MCF 10A (cell line): Measurements from ENCODE around the gene ARL13A. TPM values are rescaled to one million over a fixed set of nuclear protein-coding genes. Genes with fewer than 3 reads are reported as not detected.
"Not testable (repeated sequence)": the region's sequence is repeated elsewhere in the genome, so short reads cannot be mapped to it uniquely, and the experiment has no call there.

Source experiments
- BruUV-seq: library from RNA; stranded (reverse); fragments of 400-500 nt; replicated peaks from 2 replicates; lab custom pipeline; 2021; lab: Mats Ljungman, UMichigan
- CTCF ChIA-PET: fragments of 300-600 bp; sonication (Branson Sonifier 250); formaldehyde crosslinking; extraction: SDS; loops from one replicate; lab custom pipeline; 2021; ENCODE audit warnings: antibody characterized with exemption, inconsistent platforms; lab: Yijun Ruan, JAX
- POLR2A ChIA-PET: fragments of 300-600, 350-650 bp; sonication (Branson Sonifier 250); formaldehyde crosslinking; extraction: SDS; loops from one replicate; lab custom pipeline; 2020; ENCODE audit warnings: antibody characterized with exemption, inconsistent platforms; lab: Yijun Ruan, JAX
- DNase-seq: peaks from one replicate; pipeline ENCODE4 v3.0.0-alpha.2; 2018; ENCODE audit not compliant: unreplicated experiment
- H3K27ac Mint-ChIP-seq: one replicate; pipeline ENCODE4 v1.8.0; 2022; ENCODE audit warnings: mild to moderate bottlenecking, low read depth, mixed read lengths; ENCODE audit not compliant: unreplicated experiment
- H3K27me3 Mint-ChIP-seq: one replicate; pipeline ENCODE4 v1.8.0; 2022; ENCODE audit warnings: mixed read lengths; ENCODE audit not compliant: insufficient read depth, unreplicated experiment
- H3K36me3 Mint-ChIP-seq: one replicate; pipeline ENCODE4 v1.8.0; 2022; ENCODE audit warnings: mild to moderate bottlenecking, moderate library complexity, mixed read lengths; ENCODE audit not compliant: insufficient read depth, unreplicated experiment
- H3K4me1 Mint-ChIP-seq: one replicate; pipeline ENCODE4 v1.8.0; 2022; ENCODE audit warnings: mixed read lengths; ENCODE audit not compliant: insufficient read depth, unreplicated experiment
- H3K4me3 Mint-ChIP-seq: one replicate; pipeline ENCODE4 v1.8.0; 2022; ENCODE audit warnings: mild to moderate bottlenecking, moderate library complexity, mixed read lengths; ENCODE audit not compliant: unreplicated experiment
- H3K9me3 Mint-ChIP-seq: one replicate; pipeline ENCODE4 v1.8.0; 2022; ENCODE audit warnings: mixed read lengths; ENCODE audit not compliant: unreplicated experiment
- intact Hi-C: fragments of 100-400 bp; cut with micrococcal nuclease; formaldehyde crosslinking; loops from 2 replicates; pipeline ENCODE4 v1.14.1; 2022
- total RNA-seq: library from RNA; stranded (reverse); gene quantifications from 2 replicates; pipeline ENCODE4 v1.2.3, GENCODE V29; 2022
- TF ChIP-seq, protein P1 (sequence below): fragments of 200-600 bp; IDR thresholded peaks from one replicate; pipeline ENCODE4 v1.8.0; 2022; ENCODE audit warnings: antibody characterized with exemption, mild to moderate bottlenecking; ENCODE audit not compliant: unreplicated experiment

ARL13A gene
- total RNA-seq, 1 experiment from 2014 or later = not detected

DNA sequence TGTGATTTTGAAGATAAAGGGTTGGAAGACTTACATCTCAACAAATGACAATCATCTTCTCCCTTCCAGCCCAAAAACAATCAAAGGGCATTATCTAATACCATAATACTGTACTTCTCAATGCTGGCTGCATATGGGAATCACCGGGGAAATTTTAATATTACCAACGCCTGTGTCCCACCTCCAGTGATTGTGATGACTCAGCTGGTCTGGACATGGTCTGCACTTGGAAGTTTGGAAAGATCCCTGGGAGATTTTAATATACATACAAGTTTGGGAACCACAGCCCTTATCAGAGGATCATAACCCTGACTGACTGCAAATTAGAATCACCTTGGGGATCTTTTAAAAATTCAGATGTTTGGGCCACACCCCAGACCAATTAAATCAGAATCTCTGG is 29.9 kb downstream of the ARL13A start:
- Mint-ChIP-seq H3K9me3 (no peaks in the 10 kb centered on the region), H3K4me1 (peaks cover 12% of the 10 kb centered on the region), H3K36me3 (peaks cover 11% of the 10 kb centered on the region), H3K4me3 (no peak overlapping the region), H3K27me3 (peaks cover 11% of the 10 kb centered on the region), H3K27ac (no peak overlapping the region)
- CTCF ChIA-PET = no interaction called here
- POLR2A ChIA-PET = interaction anchor here (1.7 kb wide), 1 partner anchor 11 kb away, joined by 5 read pairs; no protein-coding TSS in a partner anchor
- TF ChIP-seq, protein P1, sequence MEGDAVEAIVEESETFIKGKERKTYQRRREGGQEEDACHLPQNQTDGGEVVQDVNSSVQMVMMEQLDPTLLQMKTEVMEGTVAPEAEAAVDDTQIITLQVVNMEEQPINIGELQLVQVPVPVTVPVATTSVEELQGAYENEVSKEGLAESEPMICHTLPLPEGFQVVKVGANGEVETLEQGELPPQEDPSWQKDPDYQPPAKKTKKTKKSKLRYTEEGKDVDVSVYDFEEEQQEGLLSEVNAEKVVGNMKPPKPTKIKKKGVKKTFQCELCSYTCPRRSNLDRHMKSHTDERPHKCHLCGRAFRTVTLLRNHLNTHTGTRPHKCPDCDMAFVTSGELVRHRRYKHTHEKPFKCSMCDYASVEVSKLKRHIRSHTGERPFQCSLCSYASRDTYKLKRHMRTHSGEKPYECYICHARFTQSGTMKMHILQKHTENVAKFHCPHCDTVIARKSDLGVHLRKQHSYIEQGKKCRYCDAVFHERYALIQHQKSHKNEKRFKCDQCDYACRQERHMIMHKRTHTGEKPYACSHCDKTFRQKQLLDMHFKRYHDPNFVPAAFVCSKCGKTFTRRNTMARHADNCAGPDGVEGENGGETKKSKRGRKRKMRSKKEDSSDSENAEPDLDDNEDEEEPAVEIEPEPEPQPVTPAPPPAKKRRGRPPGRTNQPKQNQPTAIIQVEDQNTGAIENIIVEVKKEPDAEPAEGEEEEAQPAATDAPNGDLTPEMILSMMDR = no peak
- intact Hi-C loops = no loop called here
- BruUV-seq = no TSS peak
- no peak for DNase-seq

DNA sequence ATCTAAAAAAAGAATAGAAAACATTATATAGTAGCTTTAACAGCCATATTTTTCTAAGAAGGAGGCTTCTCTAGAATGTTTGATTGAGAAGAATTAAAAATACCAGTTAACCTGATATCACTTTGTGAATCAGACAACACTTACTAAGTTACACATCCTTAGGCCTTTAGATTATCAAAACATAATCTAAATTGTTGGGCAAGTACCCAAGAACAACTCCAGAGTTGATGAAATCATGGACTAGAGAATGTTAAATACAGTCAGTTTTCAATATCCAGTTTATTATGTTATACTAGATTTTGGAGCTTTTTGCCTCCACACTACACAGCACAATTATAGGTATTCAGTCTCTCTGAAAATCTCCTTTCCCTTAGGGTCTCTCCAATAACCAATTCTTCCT is 39.6 kb downstream of the ARL13A start:
- CTCF ChIA-PET = interaction anchor here (0.6 kb wide), 1 partner anchor 241 kb away, joined by 3 read pairs; no protein-coding TSS in a partner anchor
- Mint-ChIP-seq H3K36me3 (peaks cover 41% of the 10 kb centered on the region), H3K27me3 (peaks cover 22% of the 10 kb centered on the region), H3K27ac (no peak overlapping the region), H3K9me3 (no peaks in the 10 kb centered on the region), H3K4me1 (no peaks in the 10 kb centered on the region), H3K4me3 (no peak overlapping the region)
- POLR2A ChIA-PET = interaction anchor here (0.6 to 1.1 kb wide), 2 partner anchors 14 to 117 kb away, joined by 3 to 5 read pairs; no protein-coding TSS in a partner anchor
- intact Hi-C loops = no loop called here
- no TSS peak for BruUV-seq
- TF ChIP-seq, protein P1 = no peak
- DNase-seq = peak; percentile 3

DNA sequence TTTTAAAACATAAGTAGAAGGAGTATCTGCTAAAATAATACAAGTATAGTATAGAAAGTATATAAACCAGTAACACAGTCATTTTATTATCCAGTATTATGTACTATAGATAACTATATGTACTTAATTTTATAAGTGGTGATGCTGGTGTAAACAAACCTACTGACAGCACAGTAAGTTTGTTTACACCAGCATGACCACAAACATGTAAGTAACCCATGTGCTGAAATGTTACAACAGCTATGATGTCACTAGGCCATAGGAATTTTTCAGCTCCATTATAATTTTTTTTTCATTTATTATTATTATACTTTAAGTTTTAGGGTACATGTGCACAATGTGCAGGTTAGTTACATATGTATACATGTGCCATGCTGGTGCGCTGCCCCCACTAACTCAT is 42.5 kb downstream of the ARL13A start:
- intact Hi-C loops, CTCF ChIA-PET, DNase-seq, H3K27ac Mint-ChIP-seq, H3K9me3 Mint-ChIP-seq, H3K4me1 Mint-ChIP-seq, H3K4me3 Mint-ChIP-seq, BruUV-seq: not testable (repeated sequence)
- peaks cover 31% of the 10 kb centered on the region for H3K36me3 Mint-ChIP-seq
- peaks cover 11% of the 10 kb centered on the region for H3K27me3 Mint-ChIP-seq
- POLR2A ChIA-PET = interaction anchor here (0.6 kb wide), 1 partner anchor 88 kb away, joined by 3 read pairs; no protein-coding TSS in a partner anchor

DNA sequence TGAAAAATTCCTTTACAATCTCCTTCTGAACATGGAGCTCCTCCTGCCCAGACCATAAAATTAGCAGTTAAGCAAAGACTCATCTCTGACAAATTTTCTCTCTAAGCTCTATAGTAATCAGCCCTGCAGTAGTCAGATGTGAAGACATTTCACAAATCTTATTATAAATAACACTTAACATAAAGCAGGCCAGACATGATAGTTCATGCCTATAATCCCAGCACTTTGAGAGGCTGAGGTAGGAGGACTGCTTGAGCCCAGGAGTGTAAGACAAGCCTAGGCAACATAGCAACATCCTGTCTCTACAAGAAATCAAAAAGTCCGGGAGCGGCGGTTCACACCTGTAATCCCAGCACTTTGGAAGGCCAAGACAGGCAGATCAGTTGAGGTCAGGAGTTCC is 52.5 kb downstream of the ARL13A start:
- no peak overlapping the region for H3K27ac Mint-ChIP-seq
- intact Hi-C loops = no loop called here
- no peak overlapping the region for H3K4me3 Mint-ChIP-seq
- no TSS peak for BruUV-seq
- H3K36me3 Mint-ChIP-seq = peaks cover 37% of the 10 kb centered on the region
- peaks cover 26% of the 10 kb centered on the region for H3K27me3 Mint-ChIP-seq
- TF ChIP-seq, protein P1 = no peak
- POLR2A ChIA-PET = interaction anchor here (1.3 kb wide), 1 partner anchor 16 kb away, joined by 3 read pairs; no protein-coding TSS in a partner anchor
- no peaks in the 10 kb centered on the region for H3K4me1 Mint-ChIP-seq
- no peaks in the 10 kb centered on the region for H3K9me3 Mint-ChIP-seq
- CTCF ChIA-PET = no interaction called here
- no peak for DNase-seq
